HepG2 (cell line): ENCODE data around the gene ENDOG. TPM values are rescaled to one million over a fixed set of nuclear protein-coding genes. Genes with fewer than 3 reads are reported as not detected.

ENCODE experiments used
- AHDC1 ChIP-seq: sonication (generic); formaldehyde crosslinking; IDR thresholded peaks from 2 replicates; pipeline ENCODE4 v1.5.1; 2020; ENCODE audit warnings: mild to moderate bottlenecking, missing genetic modification reagents, borderline replicate concordance
- AKAP8 ChIP-seq: sonication (generic); formaldehyde crosslinking; IDR thresholded peaks from 2 replicates; pipeline ENCODE4 v1.5.1; 2020; ENCODE audit warnings: mild to moderate bottlenecking, missing genetic modification reagents
- BRCA1 ChIP-seq: sonication (generic); formaldehyde crosslinking; IDR thresholded peaks from 2 replicates; pipeline ENCODE4 v1.4.0; 2020; ENCODE audit warnings: missing genetic modification reagents
- CREM ChIP-seq, 2 experiments: sonication (generic) in 1 of 2; formaldehyde crosslinking in 1 of 2; IDR thresholded peaks; 2 replicates each; pipeline versions ENCODE4 v1.4.0 to v1.6.1; 2016 to 2020; ENCODE audit warnings: antibody characterized with exemption in 1 of 2, mild to moderate bottlenecking in 1 of 2, missing genetic modification reagents in 1 of 2
- HOXA5 ChIP-seq: sonication (generic); formaldehyde crosslinking; IDR thresholded peaks from 2 replicates; pipeline ENCODE4 v1.4.0; 2020; ENCODE audit warnings: missing genetic modification reagents
- IRF2 ChIP-seq: IDR thresholded peaks from 2 replicates; pipeline ENCODE4 v1.6.1; 2018; ENCODE audit warnings: missing genetic modification reagents, missing compliant biosample characterization
- MED8 ChIP-seq: sonication (generic); formaldehyde crosslinking; IDR thresholded peaks from 2 replicates; pipeline ENCODE4 v1.8.1; 2023; ENCODE audit warnings: mild to moderate bottlenecking, missing genetic modification reagents; ENCODE audit not compliant: insufficient replicate concordance
- MXD4 ChIP-seq: IDR thresholded peaks from 2 replicates; pipeline ENCODE4 v1.6.1; 2016; ENCODE audit warnings: mild to moderate bottlenecking, missing biosample characterization, missing genetic modification reagents
- PCBP1 ChIP-seq: fragments of 200-400 bp; formaldehyde crosslinking; IDR thresholded peaks from 2 replicates; pipeline ENCODE4 v1.6.1; 2017; ENCODE audit warnings: mild to moderate bottlenecking, low read depth, low read length, borderline replicate concordance
- TBX2 ChIP-seq: sonication (generic); formaldehyde crosslinking; IDR thresholded peaks from 2 replicates; pipeline ENCODE4 v1.5.0; 2020; ENCODE audit warnings: missing genetic modification reagents, mild to moderate bottlenecking, borderline replicate concordance
- ZFP82 ChIP-seq: sonication (generic); formaldehyde crosslinking; IDR thresholded peaks from 2 replicates; pipeline ENCODE4 v1.5.1; 2020; ENCODE audit warnings: mild to moderate bottlenecking, missing genetic modification reagents, borderline replicate concordance
- ZNF256 ChIP-seq: sonication (generic); formaldehyde crosslinking; conservative IDR thresholded peaks from 2 replicates; pipeline ENCODE4 v1.4.0; 2020; ENCODE audit warnings: missing genetic modification reagents
- ZNF543 ChIP-seq: sonication (generic); formaldehyde crosslinking; IDR thresholded peaks from 2 replicates; pipeline ENCODE4 v1.4.0; 2020; ENCODE audit warnings: mild to moderate bottlenecking, missing genetic modification reagents
- ZNF546 ChIP-seq: sonication (generic); formaldehyde crosslinking; conservative IDR thresholded peaks from 2 replicates; pipeline ENCODE4 v1.8.1; 2023; ENCODE audit warnings: mild to moderate bottlenecking, missing genetic modification reagents
- polyA plus RNA-seq, 8 experiments: library from polyadenylated mRNA; depleted of rRNA in 3 of 8; stranded (reverse) in 7 of 8; unstranded in 1 of 8; fragments of >200 nt; fragmentation: Illumina TruSeq in 4 of 8; extraction: Trizol in 4 of 8; gene quantifications; 2 replicates each; pipeline versions ENCODE4 v1.2.1 to v1.2.3, GENCODE V29; 2011 to 2016; ENCODE audit warnings: low read depth in 4 of 8, missing spikeins in 1 of 8, mixed read lengths in 1 of 8; ENCODE audit not compliant: insufficient read depth in 1 of 8
- total RNA-seq, 5 experiments: library from RNA; depleted of rRNA; stranded (reverse); fragments of >200 nt; fragmentation: Illumina TruSeq; extraction: Trizol; gene quantifications; 2 replicates each; pipeline ENCODE4 v1.2.3, GENCODE V29; 2016; ENCODE audit warnings: low read depth in 1 of 5
- TF ChIP-seq, protein P1 (sequence below): IDR thresholded peaks from 2 replicates; pipeline ENCODE4 v1.6.1; 2016
- TF ChIP-seq, protein P2 (sequence below): sonication (generic); formaldehyde crosslinking; IDR thresholded peaks from 2 replicates; pipeline ENCODE4 v1.4.0; 2020; ENCODE audit warnings: missing genetic modification reagents
- TF ChIP-seq, protein P3 (sequence below), 2 experiments: sonication (generic) in 1 of 2; formaldehyde crosslinking in 1 of 2; IDR thresholded peaks; 2 replicates each; pipeline versions ENCODE4 v1.4.0 to v1.6.1; 2018 to 2020; ENCODE audit warnings: missing genetic modification reagents in 2 of 2, borderline replicate concordance in 1 of 2, low read depth in 1 of 2, mild to moderate bottlenecking in 1 of 2, missing biosample characterization in 1 of 2

The ENDOG gene
- total and polyA plus RNA-seq, 2 of the 13 experiments (the other 11 are each of a cell fraction or from before 2014, with no cell fraction given): 26.3 to 28.8 TPM

GRCh38 chr9:128829477-128830251 is 11.4 kb downstream of the ENDOG start, which contains the start of gene SPOUT1 (continued):
- TF ChIP-seq ZFP82 (CRISPR knock-in tag): 0 out of 2 replicates have a peak, but pooled peaks have one; percentile 16
- TF ChIP-seq, protein P1, sequence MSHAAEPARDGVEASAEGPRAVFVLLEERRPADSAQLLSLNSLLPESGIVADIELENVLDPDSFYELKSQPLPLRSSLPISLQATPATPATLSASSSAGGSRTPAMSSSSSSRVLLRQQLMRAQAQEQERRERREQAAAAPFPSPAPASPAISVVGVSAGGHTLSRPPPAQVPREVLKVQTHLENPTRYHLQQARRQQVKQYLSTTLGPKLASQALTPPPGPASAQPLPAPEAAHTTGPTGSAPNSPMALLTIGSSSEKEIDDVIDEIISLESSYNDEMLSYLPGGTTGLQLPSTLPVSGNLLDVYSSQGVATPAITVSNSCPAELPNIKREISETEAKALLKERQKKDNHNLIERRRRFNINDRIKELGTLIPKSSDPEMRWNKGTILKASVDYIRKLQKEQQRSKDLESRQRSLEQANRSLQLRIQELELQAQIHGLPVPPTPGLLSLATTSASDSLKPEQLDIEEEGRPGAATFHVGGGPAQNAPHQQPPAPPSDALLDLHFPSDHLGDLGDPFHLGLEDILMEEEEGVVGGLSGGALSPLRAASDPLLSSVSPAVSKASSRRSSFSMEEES (CRISPR knock-in tag): peak; percentile 50; the same call in 1 of the 2 replicates
- TF ChIP-seq BRCA1 (CRISPR knock-in tag): peak; percentile 42; the same call in 1 of the 2 replicates
- 0 out of 2 replicates have a peak, but pooled peaks have one; percentile 20 for TF ChIP-seq ZNF546 (CRISPR knock-in tag)
- peak; percentile 64 for TF ChIP-seq TBX2 (CRISPR knock-in tag)
- TF ChIP-seq ZNF543: peak; percentile 88; the same call in 1 of the 2 replicates
- peak; percentile 91 for TF ChIP-seq MXD4 (CRISPR knock-in tag)
- TF ChIP-seq IRF2 (CRISPR knock-in tag): peak; percentile 65
- peak; percentile 77 for TF ChIP-seq HOXA5
- TF ChIP-seq, protein P2, sequence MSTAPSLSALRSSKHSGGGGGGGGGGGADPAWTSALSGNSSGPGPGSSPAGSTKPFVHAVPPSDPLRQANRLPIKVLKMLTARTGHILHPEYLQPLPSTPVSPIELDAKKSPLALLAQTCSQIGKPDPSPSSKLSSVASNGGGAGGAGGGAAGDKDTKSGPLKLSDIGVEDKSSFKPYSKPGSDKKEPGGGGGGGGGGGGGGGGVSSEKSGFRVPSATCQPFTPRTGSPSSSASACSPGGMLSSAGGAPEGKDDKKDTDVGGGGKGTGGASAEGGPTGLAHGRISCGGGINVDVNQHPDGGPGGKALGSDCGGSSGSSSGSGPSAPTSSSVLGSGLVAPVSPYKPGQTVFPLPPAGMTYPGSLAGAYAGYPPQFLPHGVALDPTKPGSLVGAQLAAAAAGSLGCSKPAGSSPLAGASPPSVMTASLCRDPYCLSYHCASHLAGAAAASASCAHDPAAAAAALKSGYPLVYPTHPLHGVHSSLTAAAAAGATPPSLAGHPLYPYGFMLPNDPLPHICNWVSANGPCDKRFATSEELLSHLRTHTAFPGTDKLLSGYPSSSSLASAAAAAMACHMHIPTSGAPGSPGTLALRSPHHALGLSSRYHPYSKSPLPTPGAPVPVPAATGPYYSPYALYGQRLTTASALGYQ (CRISPR knock-in tag): peak; percentile 73; the same call in 1 of the 2 replicates
- TF ChIP-seq, protein P3, sequence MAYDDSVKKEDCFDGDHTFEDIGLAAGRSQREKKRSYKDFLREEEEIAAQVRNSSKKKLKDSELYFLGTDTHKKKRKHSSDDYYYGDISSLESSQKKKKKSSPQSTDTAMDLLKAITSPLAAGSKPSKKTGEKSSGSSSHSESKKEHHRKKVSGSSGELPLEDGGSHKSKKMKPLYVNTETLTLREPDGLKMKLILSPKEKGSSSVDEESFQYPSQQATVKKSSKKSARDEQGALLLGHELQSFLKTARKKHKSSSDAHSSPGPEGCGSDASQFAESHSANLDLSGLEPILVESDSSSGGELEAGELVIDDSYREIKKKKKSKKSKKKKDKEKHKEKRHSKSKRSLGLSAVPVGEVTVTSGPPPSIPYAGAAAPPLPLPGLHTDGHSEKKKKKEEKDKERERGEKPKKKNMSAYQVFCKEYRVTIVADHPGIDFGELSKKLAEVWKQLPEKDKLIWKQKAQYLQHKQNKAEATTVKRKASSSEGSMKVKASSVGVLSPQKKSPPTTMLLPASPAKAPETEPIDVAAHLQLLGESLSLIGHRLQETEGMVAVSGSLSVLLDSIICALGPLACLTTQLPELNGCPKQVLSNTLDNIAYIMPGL (CRISPR knock-in tag; IDR thresholded peaks at IDR 0.05; ENCODE audit: borderline replicate concordance in 1 of 2, low read depth in 1 of 2): peak in 1 of 2 experiments; percentile 68; a peak in 2 of 4 replicates
- peak; percentile 78; the same call in 1 of the 2 replicates for TF ChIP-seq AKAP8 (CRISPR knock-in tag)
- peak; percentile 32 for TF ChIP-seq MED8
- TF ChIP-seq ZNF256 (CRISPR knock-in tag): peak; percentile 90
- TF ChIP-seq PCBP1: no peak
- no peak for TF ChIP-seq CREM (IDR thresholded peaks at IDR 0.05)
- no peak for TF ChIP-seq CREM (CRISPR knock-in tag; IDR thresholded peaks at IDR 0.05)
- TF ChIP-seq AHDC1 (CRISPR knock-in tag): no peak
